GM23338 (cell line): Measurements from ENCODE around the gene HADHA. TPM values are rescaled to one million over a fixed set of nuclear protein-coding genes. Genes with fewer than 3 reads are reported as not detected.

ENCODE experiments used
- ATAC-seq: fragments of 200-7000 bp; cut with Tn5 transposase; 3 replicates; pipeline ENCODE4 v1.9.1; 2020
- DNase-seq: peaks from one replicate; pipeline ENCODE4 v3.0.0-alpha.2; 2015; ENCODE audit warnings: low spot score
- H2AFZ ChIP-seq: fragments of 200-600 bp; sonication (generic); 2 replicates; pipeline ENCODE4 v1.8.0; 2016; ENCODE audit warnings: antibody characterized with exemption, mild to moderate bottlenecking, moderate library complexity
- H3F3A ChIP-seq: fragments of 200-600 bp; sonication (generic); replicated peaks from 2 replicates; pipeline ENCODE4 v1.8.0; 2017; ENCODE audit warnings: antibody characterized with exemption, mixed run types, low read depth
- H3K27ac ChIP-seq: fragments of 200-600 bp; sonication (generic); 2 replicates; pipeline ENCODE4 v1.6.1; 2016; ENCODE audit warnings: low read depth
- H3K27me3 ChIP-seq: fragments of 200-600 bp; sonication (generic); 2 replicates; pipeline ENCODE4 v1.8.0; 2016; ENCODE audit warnings: mild to moderate bottlenecking, mixed run types, moderate library complexity; ENCODE audit not compliant: insufficient read depth
- H3K36me3 ChIP-seq: fragments of 200-600 bp; sonication (generic); 2 replicates; pipeline ENCODE4 v1.8.0; 2016; ENCODE audit warnings: mild to moderate bottlenecking; ENCODE audit not compliant: insufficient read depth
- H3K4me1 ChIP-seq: fragments of 200-600 bp; sonication (generic); 2 replicates; pipeline ENCODE4 v1.8.0; 2016; ENCODE audit warnings: mild to moderate bottlenecking, moderate library complexity; ENCODE audit not compliant: insufficient read depth
- H3K4me2 ChIP-seq: fragments of 200-600 bp; sonication (generic); 2 replicates; pipeline ENCODE4 v1.7.1; 2017; ENCODE audit warnings: mixed run types
- H3K4me3 ChIP-seq: fragments of 200-600 bp; sonication (generic); 2 replicates; pipeline ENCODE4 v1.6.1; 2016; ENCODE audit warnings: mixed run types
- H3K79me2 ChIP-seq: fragments of 200-600 bp; sonication (generic); replicated peaks from 2 replicates; pipeline ENCODE4 v1.8.0; 2017; ENCODE audit warnings: mild to moderate bottlenecking; ENCODE audit not compliant: insufficient read depth
- H3K9me2 ChIP-seq: fragments of 200-600 bp; sonication (generic); 2 replicates; pipeline ENCODE4 v1.8.0; 2017; ENCODE audit not compliant: insufficient read depth
- H4K20me1 ChIP-seq: fragments of 200-600 bp; sonication (generic); replicated peaks from 2 replicates; pipeline ENCODE4 v1.8.0; 2017; ENCODE audit warnings: mild to moderate bottlenecking; ENCODE audit not compliant: insufficient read depth
- H3K27ac Mint-ChIP-seq: 2 replicates; pipeline ENCODE4 v1.8.0; 2020; ENCODE audit warnings: inconsistent platforms, mild to moderate bottlenecking, moderate library complexity, mixed read lengths
- H3K27me3 Mint-ChIP-seq: 3 replicates; pipeline ENCODE4 v1.8.0; 2022; ENCODE audit warnings: low read depth, mild to moderate bottlenecking, moderate library complexity, mixed read lengths, inconsistent platforms; ENCODE audit not compliant: insufficient read depth, poor library complexity
- H3K36me3 Mint-ChIP-seq: 3 replicates; pipeline ENCODE4 v1.8.0; 2021; ENCODE audit warnings: low read depth, mild to moderate bottlenecking, inconsistent platforms, moderate library complexity, mixed read lengths
- H3K4me1 Mint-ChIP-seq: 3 replicates; pipeline ENCODE4 v1.8.0; 2020; ENCODE audit warnings: mild to moderate bottlenecking, inconsistent platforms, mixed read lengths
- H3K4me3 Mint-ChIP-seq: 3 replicates; pipeline ENCODE4 v1.8.0; 2021; ENCODE audit warnings: moderate library complexity, mild to moderate bottlenecking, inconsistent platforms, mixed read lengths
- H3K9me3 Mint-ChIP-seq: 3 replicates; pipeline ENCODE4 v1.8.0; 2020; ENCODE audit warnings: moderate library complexity, mild to moderate bottlenecking, inconsistent platforms, mixed read lengths
- CTCF ChIP-seq, 2 experiments: fragments of 200-600 bp in 1 of 2; sonication (generic) in 1 of 2; conservative IDR thresholded peaks; 2 replicates each; pipeline versions ENCODE4 v1.5.1 to v1.6.1; 2016 to 2017; ENCODE audit warnings: antibody characterized with exemption in 2 of 2, low read depth in 2 of 2, mild to moderate bottlenecking in 2 of 2, moderate library complexity in 1 of 2
- ETS1 ChIP-seq: IDR thresholded peaks from 2 replicates; pipeline ENCODE4 v1.6.1; 2016; ENCODE audit warnings: antibody characterized with exemption
- EZH2 ChIP-seq: fragments of 200-600 bp; sonication (generic); IDR thresholded peaks from one replicate; pipeline ENCODE4 v1.8.0; 2017; ENCODE audit warnings: antibody characterized with exemption, mild to moderate bottlenecking, low read depth; ENCODE audit not compliant: unreplicated experiment
- EZH2phosphoT487 ChIP-seq: fragments of 200-600 bp; sonication (generic); IDR thresholded peaks from one replicate; pipeline ENCODE4 v1.8.1; 2018; ENCODE audit warnings: antibody characterized with exemption; ENCODE audit not compliant: unreplicated experiment
- JUNB ChIP-seq: IDR thresholded peaks from one replicate; pipeline ENCODE4 v1.6.1; 2016; ENCODE audit warnings: antibody characterized with exemption; ENCODE audit not compliant: unreplicated experiment
- NANOG ChIP-seq: IDR thresholded peaks from 2 replicates; pipeline ENCODE4 v1.6.1; 2016; ENCODE audit warnings: antibody characterized with exemption, borderline replicate concordance
- POLR2AphosphoS5 ChIP-seq: IDR thresholded peaks from 2 replicates; pipeline ENCODE4 v1.6.1; 2016; ENCODE audit warnings: antibody characterized with exemption, low read depth
- REST ChIP-seq: IDR thresholded peaks from one replicate; pipeline ENCODE4 v1.6.1; 2018; ENCODE audit warnings: antibody characterized with exemption; ENCODE audit not compliant: unreplicated experiment
- STAT1 ChIP-seq: IDR thresholded peaks from one replicate; pipeline ENCODE4 v1.6.1; 2016; ENCODE audit warnings: antibody characterized with exemption; ENCODE audit not compliant: unreplicated experiment
- ZNF114 ChIP-seq: fragments of 250-450 bp; sonication (Bioruptor Pico); IDR thresholded peaks from 2 replicates; pipeline ENCODE4 v1.5.0; 2020; ENCODE audit warnings: mild to moderate bottlenecking, moderate library complexity
- ZNF331 ChIP-seq: fragments of 250-450 bp; sonication (Bioruptor Pico); IDR thresholded peaks from 2 replicates; pipeline ENCODE4 v1.5.0; 2020; ENCODE audit warnings: low read depth, mild to moderate bottlenecking, moderate library complexity
- ZNF462 ChIP-seq: fragments of 250-450 bp; sonication (Bioruptor Pico); IDR thresholded peaks from 2 replicates; pipeline ENCODE4 v1.5.0; 2020; ENCODE audit warnings: mild to moderate bottlenecking, moderate library complexity
- polyA plus RNA-seq: library from polyadenylated mRNA; unstranded; fragments of >200 nt; fragmentation: Nextera tagmentation; extraction: Ambion mirVana; gene quantifications from 2 replicates; pipeline ENCODE4 v1.2.1, GENCODE V29; 2016
- total RNA-seq: library from RNA; depleted of rRNA; stranded (reverse); fragments of >200 nt; shearing (Covaris generic); gene quantifications from 2 replicates; pipeline ENCODE4 v1.2.3, GENCODE V29; 2014

The HADHA gene
- total and polyA plus RNA-seq, 2 experiments from 2014 or later: 63.9 to 92.3 TPM

- no peak for TF ChIP-seq ETS1
- no peak for TF ChIP-seq JUNB
Measured at GRCh38 chr2:26273501-26273900, 29.1 kb upstream of the HADHA start (continued).

GRCh38 chr2:26270373-26270772 lies 25.9 kb upstream of the HADHA start:
- Histone ChIP-seq H3K4me3 (no peak overlapping the region), H3K27ac (no peak overlapping the region), H3K27me3 (no peaks in the 10 kb centered on the region), H3K79me2 (no peaks in the 10 kb centered on the region), H3K9me2 (no peaks in the 10 kb centered on the region), H2AFZ (no peak overlapping the region), H3K4me1 (no peaks in the 10 kb centered on the region), H3F3A (no peaks in the 10 kb centered on the region), H3K36me3 (peaks cover 4% of the 10 kb centered on the region; the same call in 1 of the 2 replicates), H3K4me2 (no peak overlapping the region), H4K20me1 (no peaks in the 10 kb centered on the region)
- H3K36me3 Mint-ChIP-seq: peaks cover 2% of the 10 kb centered on the region; the same call in 1 of the 3 replicates
- no peaks in the 10 kb centered on the region for H3K27me3 Mint-ChIP-seq
- H3K27ac Mint-ChIP-seq: no peak overlapping the region
- no peaks in the 10 kb centered on the region for H3K4me1 Mint-ChIP-seq
- H3K4me3 Mint-ChIP-seq: no peak overlapping the region
- no peak for DNase-seq
- no peaks in the 10 kb centered on the region for H3K9me3 Mint-ChIP-seq
- ATAC-seq: no peak
- no peak for TF ChIP-seq ETS1
- TF ChIP-seq STAT1: no peak
- TF ChIP-seq CTCF (conservative IDR thresholded peaks at IDR 0.05; ENCODE audit: low read depth in 2 of 2): no peak
- TF ChIP-seq POLR2AphosphoS5: no peak
- no peak for TF ChIP-seq ZNF331
- no peak for TF ChIP-seq NANOG
- TF ChIP-seq EZH2phosphoT487: no peak
- TF ChIP-seq JUNB: no peak
- no peak for TF ChIP-seq EZH2
- no peak for TF ChIP-seq REST
- no peak for TF ChIP-seq ZNF114 (CRISPR knock-in tag)
- TF ChIP-seq ZNF462 (CRISPR knock-in tag): no peak
